CD4-positive, alpha-beta T cell (primary cell): Measurements from ENCODE around the gene CASKIN2. TPM values are rescaled to one million over a fixed set of nuclear protein-coding genes. Genes with fewer than 3 reads are reported as not detected.

Experiments used
- ATAC-seq: fragments of 200-7000 bp; cut with Tn5 transposase; one replicate; pipeline ENCODE4 v1.10.0; 2022; ENCODE audit warnings: mild to moderate bottlenecking; ENCODE audit not compliant: poor library complexity
- CTCF ChIA-PET: fragments of 350-600 bp; sonication (Branson Sonifier 250); formaldehyde crosslinking; loops from one replicate; lab custom pipeline; 2021; ENCODE audit warnings: antibody characterized with exemption, inconsistent platforms; lab: Charles Lee
- POLR2A ChIA-PET: fragments of 350-600 bp; sonication (Branson Sonifier 250); formaldehyde crosslinking; loops from one replicate; lab custom pipeline; 2021; ENCODE audit warnings: antibody characterized with exemption, inconsistent platforms; lab: Charles Lee
- DNase-seq, 14 experiments: peaks; one replicate each; pipeline ENCODE4 v3.0.0-alpha.2; 2013 to 2020; ENCODE audit warnings: mixed read lengths in 2 of 14
- H3K27ac ChIP-seq, 2 donors: one replicate each; pipeline versions ENCODE4 v1.5.1 to v1.7.0; 2013; ENCODE audit warnings: low read length in 2 of 2, low read depth in 1 of 2, mild to moderate bottlenecking in 1 of 2
- H3K27me3 ChIP-seq, 2 experiments: 1 replicate in 1 of 2; 2 replicates in 1 of 2; pipeline versions ENCODE4 v1.6.1 to v1.7.0; 2013; ENCODE audit warnings: low read length in 2 of 2, control low read depth in 1 of 2, mild to moderate bottlenecking in 1 of 2, moderate library complexity in 1 of 2; ENCODE audit not compliant: insufficient read depth in 2 of 2, control insufficient read depth in 1 of 2
- H3K36me3 ChIP-seq: one replicate; pipeline ENCODE4 v1.6.1; 2013; ENCODE audit warnings: low read length, control low read depth; ENCODE audit not compliant: insufficient read depth
- H3K4me1 ChIP-seq: one replicate; pipeline ENCODE4 v1.6.1; 2013; ENCODE audit warnings: low read length, control low read depth; ENCODE audit not compliant: insufficient read depth
- H3K4me3 ChIP-seq: one replicate; pipeline ENCODE4 v1.5.1; 2013; ENCODE audit warnings: mild to moderate bottlenecking, low read length, moderate library complexity
- H3K9me3 ChIP-seq, 2 experiments: 1 replicate in 1 of 2; 2 replicates in 1 of 2; pipeline versions ENCODE4 v1.6.1 to v1.7.0; 2013; ENCODE audit warnings: low read length in 2 of 2, mild to moderate bottlenecking in 2 of 2, control low read depth in 1 of 2, moderate library complexity in 1 of 2; ENCODE audit not compliant: control insufficient read depth in 1 of 2, insufficient read depth in 1 of 2
- H3K27ac Mint-ChIP-seq: one replicate; pipeline ENCODE4 v1.8.0; 2020; ENCODE audit warnings: mixed read lengths
- H3K27me3 Mint-ChIP-seq: one replicate; pipeline ENCODE4 v1.8.0; 2021; ENCODE audit warnings: mixed read lengths
- H3K36me3 Mint-ChIP-seq: one replicate; pipeline ENCODE4 v1.8.0; 2021; ENCODE audit warnings: low read depth, mixed read lengths
- H3K4me1 Mint-ChIP-seq: one replicate; pipeline ENCODE4 v1.8.0; 2021; ENCODE audit warnings: low read depth, mixed read lengths
- H3K4me3 Mint-ChIP-seq: one replicate; pipeline ENCODE4 v1.8.0; 2020; ENCODE audit warnings: mild to moderate bottlenecking, mixed read lengths
- H3K9me3 Mint-ChIP-seq: one replicate; pipeline ENCODE4 v1.8.0; 2020; ENCODE audit warnings: mixed read lengths
- CTCF ChIP-seq: fragments of 200-600 bp; IDR thresholded peaks from one replicate; pipeline ENCODE4 v1.8.0; 2022; ENCODE audit warnings: antibody characterized with exemption, mild to moderate bottlenecking
- intact Hi-C, 2 experiments: fragments of 100-400 bp; cut with DNase I in 1 of 2; cut with micrococcal nuclease in 1 of 2; formaldehyde crosslinking; loops; one replicate each; pipeline versions ENCODE4 v1.15.1 to v1.9.0; 2023 to 2025; cut with DNase I, micrococcal nuclease
- total RNA-seq, 174 experiments: library from RNA in 2 of 174; stranded (reverse) in 2 of 174; gene quantifications; one replicate each; pipeline ENCODE4 v1.2.3 and lab custom pipeline; 2021 to 2026

CASKIN2 gene
- total RNA-seq, 2 experiments from 2014 or later = 0.17 to 0.25 TPM

DNA sequence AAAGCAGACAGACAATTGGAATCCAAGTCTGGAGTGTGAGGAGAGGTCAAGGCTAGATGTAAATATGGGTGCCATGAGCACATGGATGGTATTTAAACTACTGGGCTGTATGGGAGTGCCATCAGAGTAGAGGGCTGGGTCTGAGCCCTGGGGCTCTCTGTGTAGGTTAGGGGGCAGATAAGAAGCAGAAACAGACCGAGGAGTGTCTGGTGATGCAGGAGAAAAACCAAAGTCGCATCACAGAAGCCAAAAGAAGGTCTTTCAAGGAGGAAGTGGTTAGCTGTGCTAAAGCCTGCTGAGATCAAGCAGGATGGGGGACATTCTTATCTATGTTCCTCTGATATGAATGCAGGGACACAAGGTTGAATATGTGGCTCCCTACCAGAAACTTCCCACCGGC is 2.9 kb upstream of the CASKIN2 start:
- H3K36me3 ChIP-seq = peaks cover 34% of the 10 kb centered on the region
- POLR2A ChIA-PET = interaction anchor here (0.9 to 3.1 kb wide), 7 partner anchors 8 to 337 kb away, joined by 3 to 57 read pairs (median 6); partner anchors contain the start of genes LLGL2, MIF4GD, SLC25A19 and TMEM94
- peak overlapping the region; percentile 91 for H3K27ac Mint-ChIP-seq
- peak overlapping the region; percentile 18 to 22 for H3K27ac ChIP-seq
- ATAC-seq (peak; percentile 65), DNase-seq (peak in 12 of 14 experiments; percentile 21 to 87 (median 46))
- H3K4me3 Mint-ChIP-seq = peak overlapping the region; percentile 85
- H3K27me3 Mint-ChIP-seq = no peaks in the 10 kb centered on the region
- CTCF ChIA-PET = interaction anchor here (0.7 to 1.3 kb wide), 3 partner anchors 25 to 317 kb away, joined by 3 read pairs; partner anchors contain the start of gene SLC25A19
- intact Hi-C loops = no loop called here
- H3K4me1 Mint-ChIP-seq = peaks cover 29% of the 10 kb centered on the region
- H3K36me3 Mint-ChIP-seq = peaks cover 41% of the 10 kb centered on the region
- H3K4me1 ChIP-seq = peaks cover 44% of the 10 kb centered on the region
- no peak for TF ChIP-seq CTCF
- H3K27me3 ChIP-seq = peaks cover 9 to 10% of the 10 kb centered on the region in 2 experiments
- peak overlapping the region; percentile 84 for H3K4me3 ChIP-seq
- H3K9me3 Mint-ChIP-seq = no peaks in the 10 kb centered on the region
- peaks cover 0 to 4% of the 10 kb centered on the region in 2 experiments for H3K9me3 ChIP-seq

GRCh38 chr17:75517297-75517865 is 2.0 kb upstream of the CASKIN2 start:
- peak overlapping the region; percentile 85 for H3K4me3 Mint-ChIP-seq
- peaks cover 30% of the 10 kb centered on the region for H3K36me3 ChIP-seq
- H3K27ac ChIP-seq = peak overlapping the region; percentile 3 to 18
- H3K4me1 Mint-ChIP-seq = peaks cover 27% of the 10 kb centered on the region
- no peaks in the 10 kb centered on the region for H3K27me3 Mint-ChIP-seq
- H3K27ac Mint-ChIP-seq = peak overlapping the region; percentile 91
- H3K9me3 Mint-ChIP-seq = no peaks in the 10 kb centered on the region
- peaks cover 0 to 4% of the 10 kb centered on the region in 2 experiments for H3K9me3 ChIP-seq
- POLR2A ChIA-PET = interaction anchor here (1.4 to 3.1 kb wide), 12 partner anchors 9 to 338 kb away, joined by 4 to 57 read pairs (median 10); partner anchors contain the start of genes GRB2, LLGL2, MIF4GD and SLC25A19
- H3K36me3 Mint-ChIP-seq = peaks cover 34% of the 10 kb centered on the region
- intact Hi-C loops = loop anchor here (2.0 kb wide), 2 partner anchors 83 to 229 kb away; partner anchors contain the start of gene SLC25A19 (in 1 of the 2)
- CTCF ChIA-PET = interaction anchor here (0.7 to 2.1 kb wide), 4 partner anchors 8 to 316 kb away, joined by 3 to 26 read pairs (median 4); partner anchors contain the start of genes LLGL2, MIF4GD and SLC25A19
- H3K4me3 ChIP-seq = peak overlapping the region; percentile 84
- H3K4me1 ChIP-seq = peaks cover 44% of the 10 kb centered on the region
- peak; percentile 14 for TF ChIP-seq CTCF
- H3K27me3 ChIP-seq = peaks cover 9 to 10% of the 10 kb centered on the region in 2 experiments
- ATAC-seq = no peak
- peak in 7 of 14 experiments; percentile 17 to 54 (median 37) for DNase-seq

DNA sequence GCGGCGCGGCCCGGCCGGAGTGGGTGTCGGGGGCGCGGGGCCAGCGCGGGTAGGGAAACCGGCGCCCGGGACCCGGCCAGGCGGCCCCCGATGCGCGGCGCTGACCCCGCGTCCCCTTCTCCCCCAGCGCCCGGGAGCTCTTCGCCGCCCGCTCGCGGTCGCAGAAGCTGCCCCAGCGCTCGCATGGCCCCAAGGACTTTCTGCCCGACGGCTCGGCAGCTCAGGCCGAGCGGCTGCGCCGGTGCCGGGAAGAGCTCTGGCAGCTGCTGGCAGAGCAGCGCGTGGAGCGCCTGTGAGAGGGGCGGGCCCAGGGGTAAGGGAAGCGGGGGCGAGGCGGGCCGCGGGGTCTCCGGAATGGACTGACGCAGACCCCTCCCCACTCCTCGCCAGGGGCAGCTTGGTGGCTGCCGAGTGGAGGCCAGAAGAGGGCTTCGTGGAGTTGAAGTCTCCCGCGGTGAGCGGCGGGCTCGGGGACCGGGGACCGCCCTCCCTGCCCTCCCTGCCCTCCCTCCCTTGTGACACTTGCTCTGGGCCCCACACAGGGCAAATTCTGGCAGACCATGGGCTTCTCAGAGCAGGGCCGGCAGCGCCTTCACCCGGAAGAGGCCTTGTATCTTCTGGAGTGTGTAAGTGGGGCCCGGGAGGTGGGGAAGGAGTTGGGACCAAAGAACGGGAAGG is 1.4 kb upstream of the CASKIN2 start:
- peaks cover 24% of the 10 kb centered on the region for H3K36me3 ChIP-seq
- Mint-ChIP-seq H3K4me1 (peaks cover 27% of the 10 kb centered on the region), H3K27ac (peak overlapping the region; percentile 91), H3K36me3 (peaks cover 32% of the 10 kb centered on the region), H3K9me3 (no peaks in the 10 kb centered on the region), H3K4me3 (peak overlapping the region; percentile 85), H3K27me3 (no peaks in the 10 kb centered on the region)
- peak; percentile 13 for ATAC-seq
- H3K9me3 ChIP-seq = peaks cover 0 to 4% of the 10 kb centered on the region in 2 experiments
- peaks cover 44% of the 10 kb centered on the region for H3K4me1 ChIP-seq
- H3K27me3 ChIP-seq = peaks cover 9 to 10% of the 10 kb centered on the region in 2 experiments
- peak in 10 of 14 experiments; percentile 13 to 67 (median 17) for DNase-seq
- no peak for TF ChIP-seq CTCF
- CTCF ChIA-PET = interaction anchor here (0.8 to 2.1 kb wide), 9 partner anchors 8 to 247 kb away, joined by 3 to 26 read pairs (median 4); partner anchors contain the start of genes GRB2, LLGL2, MIF4GD and SLC25A19
- H3K4me3 ChIP-seq = peak overlapping the region; percentile 84
- H3K27ac ChIP-seq = peak overlapping the region in 1 of 2 donors; percentile 3
- POLR2A ChIA-PET = interaction anchor here (0.5 to 3.1 kb wide), 22 partner anchors 9 to 545 kb away, joined by 3 to 57 read pairs (median 6); partner anchors contain the start of genes GGA3, GRB2, HID1 and LLGL2
- intact Hi-C loops = loop anchor here (1.0 to 2.0 kb wide), 4 partner anchors 9 to 228 kb away; partner anchors contain the start of genes GRB2 (in 1 of the 2), LLGL2 (in 1 of the 2) and SLC25A19 (in 1 of the 2)
